Activated CD4-positive, alpha-beta T cell treated with anti-CD3 and anti-CD28 coated beads, Interleukin-2, Interleukin-6, amounts not matched to agents 100 ng/mL and 50 ng/mL, durations not matched to agents 16 hours and 8 hours (primary cell): ENCODE data around the gene OLFML3.
"Not testable (repeated sequence)": the region's sequence is repeated elsewhere in the genome, so short reads cannot be mapped to it uniquely, and the experiment has no call there.

Experiments
- DNase-seq: peaks from one replicate; pipeline ENCODE4 v3.0.0-alpha.2; 2020

The OLFML3 gene

GRCh38 chr1:113993766-113994165 lies 14.5 kb downstream of the OLFML3 start:
- DNase-seq = no peak

- DNase-seq = no peak
Measured at GRCh38 chr1:113995382-113995781, 16.1 kb downstream of the OLFML3 start.

GRCh38 chr1:113998361-113998760 lies 19.1 kb downstream of the OLFML3 start:
- DNase-seq = no peak

- no peak for DNase-seq
Measured at GRCh38 chr1:113999233-113999632, 20.0 kb downstream of the OLFML3 start.

- DNase-seq = no peak
Measured at GRCh38 chr1:113999799-114000198, 20.5 kb downstream of the OLFML3 start.

GRCh38 chr1:114000406-114000805 lies 21.1 kb downstream of the OLFML3 start:
- DNase-seq = no peak

GRCh38 chr1:114002492-114003239 lies 23.4 kb downstream of the OLFML3 start:
- no peak for DNase-seq

- no peak for DNase-seq
Measured at GRCh38 chr1:114003431-114003830, 24.2 kb downstream of the OLFML3 start.

- DNase-seq = not testable (repeated sequence)
Measured at GRCh38 chr1:114006825-114007224, 27.6 kb downstream of the OLFML3 start.

- no peak for DNase-seq
Measured at GRCh38 chr1:114008480-114008941, 29.2 kb downstream of the OLFML3 start.

- no peak for DNase-seq
Measured at GRCh38 chr1:114008993-114009392, 29.7 kb downstream of the OLFML3 start.

GRCh38 chr1:114009393-114009792 lies 30.1 kb downstream of the OLFML3 start:
- no peak for DNase-seq

- no peak for DNase-seq
Measured at GRCh38 chr1:114010433-114011184, 31.3 kb downstream of the OLFML3 start.

GRCh38 chr1:114011796-114012195 lies 32.5 kb downstream of the OLFML3 start:
- DNase-seq = no peak

GRCh38 chr1:114015075-114015474 lies 35.8 kb downstream of the OLFML3 start:
- DNase-seq = no peak

- DNase-seq = not testable (repeated sequence)
Measured at GRCh38 chr1:114019724-114020123, 40.5 kb downstream of the OLFML3 start.

GRCh38 chr1:114021665-114022099 lies 42.4 kb downstream of the OLFML3 start:
- no peak for DNase-seq

- no peak for DNase-seq
Measured at GRCh38 chr1:114022877-114023276, 43.6 kb downstream of the OLFML3 start.

GRCh38 chr1:114023377-114023776 lies 44.1 kb downstream of the OLFML3 start:
- no peak for DNase-seq

GRCh38 chr1:114024049-114024448 lies 44.8 kb downstream of the OLFML3 start:
- no peak for DNase-seq

- DNase-seq = no peak
Measured at GRCh38 chr1:114025609-114026401, 46.5 kb downstream of the OLFML3 start.

GRCh38 chr1:114026797-114027196 lies 47.5 kb downstream of the OLFML3 start:
- DNase-seq = no peak
